H9 (cell line): Measurements from ENCODE around the gene FIBP. TPM values are rescaled to one million over a fixed set of nuclear protein-coding genes. Genes with fewer than 3 reads are reported as not detected.
A peak's percentile ranks its signal among the peaks of the same experiment; 100 is the strongest.

Experiments
- DNase-seq: peaks from one replicate; pipeline ENCODE4 v3.0.0-alpha.2; 2017
- H2AFZ ChIP-seq: one replicate; pipeline ENCODE4 v1.6.1; 2013; ENCODE audit warnings: mild to moderate bottlenecking, low read length, control low read depth, moderate library complexity
- H2AK5ac ChIP-seq: 2 replicates; pipeline ENCODE4 v1.6.1; 2013; ENCODE audit warnings: low read length, control low read depth, mixed read lengths; ENCODE audit not compliant: insufficient read length
- H2BK120ac ChIP-seq: one replicate; pipeline ENCODE4 v1.6.1; 2013; ENCODE audit warnings: low read depth, mild to moderate bottlenecking, low read length, control low read depth, inconsistent platforms; ENCODE audit not compliant: poor library complexity, severe bottlenecking
- H2BK12ac ChIP-seq: 2 replicates; pipeline ENCODE4 v1.6.1; 2013; ENCODE audit warnings: low read length, control low read depth, mixed read lengths, low read depth; ENCODE audit not compliant: insufficient read length
- H2BK15ac ChIP-seq: 2 replicates; pipeline ENCODE4 v1.6.1; 2013; ENCODE audit warnings: low read depth, low read length, control low read depth
- H2BK20ac ChIP-seq: one replicate; pipeline ENCODE4 v1.6.1; 2013; ENCODE audit warnings: low read depth, mild to moderate bottlenecking, low read length, control low read depth, inconsistent platforms; ENCODE audit not compliant: poor library complexity, severe bottlenecking
- H2BK5ac ChIP-seq: 2 replicates; pipeline ENCODE4 v1.6.1; 2013; ENCODE audit warnings: low read length, control low read depth, mixed read lengths; ENCODE audit not compliant: insufficient read length
- H3K14ac ChIP-seq: 2 replicates; pipeline ENCODE4 v1.6.1; 2013; ENCODE audit warnings: low read length, control low read depth; ENCODE audit not compliant: insufficient read depth
- H3K18ac ChIP-seq: 2 replicates; pipeline ENCODE4 v1.6.1; 2013; ENCODE audit warnings: low read depth, mild to moderate bottlenecking, mixed read lengths, low read length, control low read depth; ENCODE audit not compliant: insufficient read length
- H3K23ac ChIP-seq: 2 replicates; pipeline ENCODE4 v1.6.1; 2013; ENCODE audit warnings: low read length, control low read depth, mixed read lengths, low read depth; ENCODE audit not compliant: insufficient read length
- H3K23me2 ChIP-seq: 2 replicates; pipeline ENCODE4 v1.6.1; 2013; ENCODE audit warnings: low read depth, mild to moderate bottlenecking, mixed read lengths, low read length, control low read depth; ENCODE audit not compliant: insufficient read length, poor library complexity, severe bottlenecking
- H3K27ac ChIP-seq: 2 replicates; pipeline ENCODE4 v1.5.1; 2013; ENCODE audit warnings: low read length, control low read depth, mixed read lengths, low read depth; ENCODE audit not compliant: insufficient read length
- H3K27me3 ChIP-seq: 2 replicates; pipeline ENCODE4 v1.6.1; 2013; ENCODE audit warnings: low read length, control low read depth, inconsistent platforms; ENCODE audit not compliant: insufficient read depth
- H3K4ac ChIP-seq: 2 replicates; pipeline ENCODE4 v1.6.1; 2013; ENCODE audit warnings: low read depth, mild to moderate bottlenecking, control low read depth, inconsistent platforms, low read length, moderate library complexity
- H3K4me1 ChIP-seq: 2 replicates; pipeline ENCODE4 v1.6.1; 2013; ENCODE audit warnings: low read length, control low read depth, inconsistent platforms; ENCODE audit not compliant: insufficient read depth
- H3K4me2 ChIP-seq: 2 replicates; pipeline ENCODE4 v1.6.1; 2013; ENCODE audit warnings: low read length, control low read depth, mixed read lengths; ENCODE audit not compliant: insufficient read length, insufficient read depth
- H3K56ac ChIP-seq: 2 replicates; pipeline ENCODE4 v1.6.1; 2013; ENCODE audit warnings: low read depth, mild to moderate bottlenecking, mixed read lengths, low read length, control low read depth; ENCODE audit not compliant: insufficient read length
- H3K79me1 ChIP-seq: 2 replicates; pipeline ENCODE4 v1.6.1; 2013; ENCODE audit warnings: low read depth, mild to moderate bottlenecking, moderate library complexity, low read length, control low read depth, inconsistent platforms; ENCODE audit not compliant: insufficient read depth, poor library complexity, severe bottlenecking
- H3K79me2 ChIP-seq: 2 replicates; pipeline ENCODE4 v1.6.1; 2013; ENCODE audit warnings: low read length, control low read depth, inconsistent platforms; ENCODE audit not compliant: insufficient read depth
- H3K9ac ChIP-seq: 2 replicates; pipeline ENCODE4 v1.6.1; 2013; ENCODE audit warnings: low read length, control low read depth, mixed read lengths; ENCODE audit not compliant: insufficient read length; ENCODE audit errors: extremely low read depth
- H3K9me3 ChIP-seq: one replicate; pipeline ENCODE4 v1.6.1; 2013; ENCODE audit warnings: low read depth, low read length, inconsistent platforms; ENCODE audit not compliant: control insufficient read depth
- H3T11ph ChIP-seq: one replicate; pipeline ENCODE4 v1.6.1; 2013; ENCODE audit warnings: mild to moderate bottlenecking, low read length, control low read depth, inconsistent platforms
- H4K20me1 ChIP-seq: one replicate; pipeline ENCODE4 v1.6.1; 2013; ENCODE audit not compliant: control insufficient read depth, insufficient read length, insufficient read depth
- H4K5ac ChIP-seq: 2 replicates; pipeline ENCODE4 v1.6.1; 2013; ENCODE audit warnings: low read depth, mild to moderate bottlenecking, mixed read lengths, low read length, control low read depth; ENCODE audit not compliant: insufficient read length
- H4K8ac ChIP-seq: replicated peaks from 2 replicates; pipeline ENCODE4 v1.6.1; 2013; ENCODE audit warnings: low read length, control low read depth, mixed read lengths, low read depth; ENCODE audit not compliant: insufficient read length
- H4K91ac ChIP-seq: 2 replicates; pipeline ENCODE4 v1.6.1; 2013; ENCODE audit warnings: low read depth, mild to moderate bottlenecking, moderate library complexity, mixed read lengths, low read length, control low read depth; ENCODE audit not compliant: insufficient read length
- H3K27ac Mint-ChIP-seq, 3 experiments: 2 replicates in 2 of 3; 3 replicates in 1 of 3; pipeline ENCODE4 v1.8.0; 2020 to 2021; ENCODE audit warnings: mixed read lengths in 3 of 3, mild to moderate bottlenecking in 1 of 3, moderate library complexity in 1 of 3
- H3K27me3 Mint-ChIP-seq: 2 replicates; pipeline ENCODE4 v1.8.0; 2021; ENCODE audit warnings: low read depth, mild to moderate bottlenecking, moderate library complexity, mixed read lengths
- H3K36me3 Mint-ChIP-seq, 3 experiments: 2 replicates in 2 of 3; 3 replicates in 1 of 3; pipeline ENCODE4 v1.8.0; 2020 to 2021; ENCODE audit warnings: low read depth in 3 of 3, mixed read lengths in 3 of 3; ENCODE audit not compliant: insufficient read depth in 1 of 3
- H3K4me1 Mint-ChIP-seq, 2 experiments: 2 replicates each; pipeline ENCODE4 v1.8.0; 2020; ENCODE audit warnings: mixed read lengths in 2 of 2
- H3K4me3 Mint-ChIP-seq, 2 experiments: 2 replicates in 1 of 2; 3 replicates in 1 of 2; pipeline ENCODE4 v1.8.0; 2020 to 2021; ENCODE audit warnings: mild to moderate bottlenecking in 2 of 2, mixed read lengths in 2 of 2, moderate library complexity in 1 of 2
- H3K9me3 Mint-ChIP-seq, 2 experiments: 2 replicates in 1 of 2; 3 replicates in 1 of 2; pipeline ENCODE4 v1.8.0; 2020; ENCODE audit warnings: mild to moderate bottlenecking in 2 of 2, mixed read lengths in 2 of 2, moderate library complexity in 1 of 2
- CTCF ChIP-seq: fragments of 200-600 bp; sonication (generic); conservative IDR thresholded peaks from 3 replicates; pipeline ENCODE4 v1.8.0; 2021; ENCODE audit warnings: antibody characterized with exemption, mild to moderate bottlenecking
- WGBS: extraction: QIAGEN DNeasy Blood & Tissue Kit; methylation state at CpG from one replicate; pipeline ENCODE4 v1.1.7; 2013; ENCODE audit warnings: missing lambda C conversion rate, low lambda C conversion rate, mixed read lengths; ENCODE audit not compliant: insufficient read length; ENCODE audit errors: extremely low coverage; 5-methylcytosine and 5-hydroxymethylcytosine counted together
- total RNA-seq: library from RNA; stranded (reverse); gene quantifications from 2 replicates; pipeline ENCODE4 v1.2.1, GENCODE V29; 2021

The FIBP gene
- total RNA-seq, 1 experiment from 2014 or later, result 87.0 TPM

- peak; percentile 27 for DNase-seq
- no peak overlapping the region for H3K23ac ChIP-seq
- no peak overlapping the region for H2BK5ac ChIP-seq
- peaks cover 7% of the 10 kb centered on the region for H3K23me2 ChIP-seq
- no CpG with 5 or more reads among the region's 10 CpGs for WGBS
- H2AK5ac ChIP-seq, result no peak overlapping the region
- no peaks in the 10 kb centered on the region for H3K9me3 ChIP-seq
- H3K4me2 ChIP-seq, result no peak overlapping the region
- H4K5ac ChIP-seq, result no peak overlapping the region
- Mint-ChIP-seq H3K4me1 (peaks cover 21 to 25% of the 10 kb centered on the region in 2 experiments), H3K27ac (peak overlapping the region; percentile 19 to 77 (median 69); a peak in 4 of 7 replicates), H3K9me3 (peaks cover 3 to 7% of the 10 kb centered on the region in 2 experiments; a peak in 2 of 5 replicates), H3K27me3 (peaks cover 15% of the 10 kb centered on the region), H3K4me3 (peak overlapping the region in 1 of 2 experiments; percentile 36; a peak in 1 of 5 replicates), H3K36me3 (peaks cover 47 to 58% (median 50%) of the 10 kb centered on the region in 3 experiments)
- no peaks in the 10 kb centered on the region for H3K27me3 ChIP-seq
- H2AFZ ChIP-seq, result no peak overlapping the region
- no peak for TF ChIP-seq CTCF
- H3K79me2 ChIP-seq, result peaks cover 14% of the 10 kb centered on the region; the same call in 1 of the 2 replicates
- H4K91ac ChIP-seq, result no peak overlapping the region
- no peaks in the 10 kb centered on the region for H4K20me1 ChIP-seq
- H3K27ac ChIP-seq, result no peak overlapping the region
- H2BK15ac ChIP-seq, result no peak overlapping the region
- H3K4me1 ChIP-seq, result no peaks in the 10 kb centered on the region
- H4K8ac ChIP-seq, result no peak overlapping the region
- H3K18ac ChIP-seq, result no peak overlapping the region
- no peak overlapping the region for H3K4ac ChIP-seq
- H2BK20ac ChIP-seq, result no peak overlapping the region
- H2BK120ac ChIP-seq, result no peak overlapping the region
- H3K14ac ChIP-seq, result no peak overlapping the region
- no peak overlapping the region for H3K56ac ChIP-seq
- no peak overlapping the region for H2BK12ac ChIP-seq
- H3K79me1 ChIP-seq, result peaks cover 3% of the 10 kb centered on the region
- H3T11ph ChIP-seq, result no peak overlapping the region
- H3K9ac ChIP-seq, result no peak overlapping the region
Measured at GRCh38 chr11:65851811-65852507, 36.3 kb downstream of the FIBP start.
